A549 (cell line): ENCODE measurements around the gene IL17RE. TPM values are rescaled to one million over a fixed set of nuclear protein-coding genes. Genes with fewer than 3 reads are reported as not detected.
A peak's percentile ranks its signal among the peaks of the same experiment; 100 is the strongest.

ENCODE experiments used
- ATAC-seq, 2 experiments: fragments of 200-7000 bp in 1 of 2; fragments of >200 bp in 1 of 2; cut with Nextera tagmentation in 1 of 2; cut with Tn5 transposase in 1 of 2; 3 replicates each; pipeline versions ENCODE4 v1.8.0 to v1.9.1; 2018 to 2020; ENCODE audit warnings: mild to moderate bottlenecking in 1 of 2, moderate library complexity in 1 of 2
- CTCF ChIA-PET: fragments of 300-600 bp; sonication (Branson Sonifier 250); formaldehyde crosslinking; extraction: SDS; loops from one replicate; lab custom pipeline; 2021; ENCODE audit warnings: antibody characterized with exemption, inconsistent platforms; lab: Yijun Ruan, JAX
- POLR2A ChIA-PET: fragments of 350-600 bp; formaldehyde crosslinking; extraction: SDS; loops from one replicate; lab custom pipeline; 2021; ENCODE audit warnings: antibody characterized with exemption, inconsistent platforms; lab: Yijun Ruan, JAX
- DNase-seq, 2 experiments: peaks; one replicate each; pipeline versions ENCODE4 v3.0.0 to v3.0.0-alpha.2; 2011 to 2016; ENCODE audit warnings: low read depth in 1 of 2, low spot score in 1 of 2
- FAIRE-seq: peaks from 2 replicates; lab custom pipeline; 2011; peaks lifted over from hg19 to GRCh38; lab: Jason Lieb, UNC
- H3K27ac ChIP-seq, 2 experiments: fragments of >200 bp; sonication (Bioruptor Twin); formaldehyde crosslinking; 3 replicates each; pipeline ENCODE4 v1.5.1; 2016 to 2017
- H3K4me1 ChIP-seq: fragments of >200 bp; sonication (Bioruptor Twin); formaldehyde crosslinking; 3 replicates; pipeline ENCODE4 v1.6.1; 2016
- H3K4me2 ChIP-seq: fragments of >200 bp; sonication (Bioruptor Twin); formaldehyde crosslinking; 3 replicates; pipeline ENCODE4 v1.6.1; 2016
- H3K4me3 ChIP-seq: fragments of >200 bp; sonication (Bioruptor Twin); formaldehyde crosslinking; 3 replicates; pipeline ENCODE4 v1.5.1; 2016
- H3K9me3 ChIP-seq: fragments of >200 bp; sonication (Bioruptor Twin); formaldehyde crosslinking; 3 replicates; pipeline ENCODE4 v1.6.1; 2016
- CEBPB ChIP-seq, 2 experiments: fragments of >200 bp in 1 of 2; sonication (Bioruptor Twin) in 1 of 2; formaldehyde crosslinking in 1 of 2; IDR thresholded peaks; 2 replicates each; pipeline ENCODE4 v1.6.1; 2012 to 2016
- CHD4 ChIP-seq: fragments of 200-600 bp; sonication (generic); IDR thresholded peaks from 2 replicates; pipeline ENCODE4 v1.6.1; 2016; ENCODE audit warnings: antibody characterized with exemption, mild to moderate bottlenecking, borderline replicate concordance
- EHF ChIP-seq: fragments of 250-450 bp; sonication (Bioruptor Pico); IDR thresholded peaks from 2 replicates; pipeline ENCODE4 v1.5.0; 2020; ENCODE audit warnings: mild to moderate bottlenecking
- EHMT2 ChIP-seq: fragments of 200-600 bp; sonication (generic); IDR thresholded peaks from 2 replicates; pipeline ENCODE4 v1.6.1; 2016; ENCODE audit warnings: antibody characterized with exemption, low read depth, mild to moderate bottlenecking, moderate library complexity
- EP300 ChIP-seq, 2 experiments: fragments of >200 bp; sonication (Bioruptor Twin); formaldehyde crosslinking; IDR thresholded peaks; 2 replicates in 1 of 2; 3 replicates in 1 of 2; pipeline ENCODE4 v1.6.1; 2016 to 2017
- ESRRA ChIP-seq: fragments of 150-350 bp; IDR thresholded peaks from 2 replicates; pipeline ENCODE4 v1.6.1; 2014; ENCODE audit warnings: mild to moderate bottlenecking, low read length, borderline replicate concordance
- FOSB ChIP-seq: fragments of 250-450 bp; sonication (Bioruptor Pico); IDR thresholded peaks from 2 replicates; pipeline ENCODE4 v1.5.0; 2020; ENCODE audit warnings: mild to moderate bottlenecking, moderate library complexity
- FOXS1 ChIP-seq: fragments of 250-450 bp; sonication (Bioruptor Pico); IDR thresholded peaks from 2 replicates; pipeline ENCODE4 v1.5.0; 2020; ENCODE audit warnings: mild to moderate bottlenecking, moderate library complexity
- HEYL ChIP-seq: fragments of 250-450 bp; sonication (Bioruptor Pico); IDR thresholded peaks from 2 replicates; pipeline ENCODE4 v1.8.0; 2021; ENCODE audit warnings: mild to moderate bottlenecking, moderate library complexity
- HOXA7 ChIP-seq: fragments of 250-450 bp; sonication (Bioruptor Pico); IDR thresholded peaks from 2 replicates; pipeline ENCODE4 v1.5.0; 2020; ENCODE audit warnings: mild to moderate bottlenecking, moderate library complexity
- HOXB5 ChIP-seq: fragments of 250-450 bp; sonication (Bioruptor Pico); IDR thresholded peaks from 2 replicates; pipeline ENCODE4 v1.5.0; 2020; ENCODE audit warnings: mild to moderate bottlenecking, moderate library complexity
- JUN ChIP-seq, 2 experiments: fragments of >200 bp; sonication (Bioruptor Twin); formaldehyde crosslinking; IDR thresholded peaks; 2 replicates in 1 of 2; 3 replicates in 1 of 2; pipeline ENCODE4 v1.6.1; 2016 to 2017
- KDM1A ChIP-seq: fragments of 200-600 bp; sonication (generic); IDR thresholded peaks from 2 replicates; pipeline ENCODE4 v1.6.1; 2016; ENCODE audit warnings: low read depth, mild to moderate bottlenecking
- MAFK ChIP-seq: fragments of 450-650 bp; IDR thresholded peaks from 2 replicates; pipeline ENCODE4 v1.6.1; 2014; ENCODE audit not compliant: partially characterized antibody
- MAZ ChIP-seq: fragments of 150-350 bp; IDR thresholded peaks from 2 replicates; pipeline ENCODE4 v1.6.1; 2014; ENCODE audit warnings: antibody characterized with exemption, low read depth, low read length, borderline replicate concordance
- NPAS2 ChIP-seq: fragments of 250-450 bp; sonication (Bioruptor Pico); IDR thresholded peaks from 2 replicates; pipeline ENCODE4 v1.8.0; 2022; ENCODE audit warnings: mild to moderate bottlenecking, moderate library complexity, borderline replicate concordance
- NR3C1 ChIP-seq: fragments of >200 bp; sonication (Bioruptor Twin); formaldehyde crosslinking; IDR thresholded peaks from 3 replicates; pipeline ENCODE4 v1.6.1; 2017
- POLR2A ChIP-seq: IDR thresholded peaks from 2 replicates; pipeline ENCODE4 v1.6.1; 2012; ENCODE audit warnings: mild to moderate bottlenecking, low read length
- RNF2 ChIP-seq: fragments of 200-600 bp; sonication (generic); IDR thresholded peaks from 2 replicates; pipeline ENCODE4 v1.6.1; 2016; ENCODE audit warnings: low read depth, mild to moderate bottlenecking, antibody characterized with exemption, moderate library complexity, borderline replicate concordance
- TFCP2L1 ChIP-seq: fragments of 250-450 bp; sonication (Bioruptor Pico); IDR thresholded peaks from 2 replicates; pipeline ENCODE4 v1.5.0; 2021; ENCODE audit warnings: mild to moderate bottlenecking
- ZC3H11A ChIP-seq: fragments of 450-650 bp; IDR thresholded peaks from 2 replicates; pipeline ENCODE4 v1.6.1; 2014; ENCODE audit warnings: antibody characterized with exemption, mild to moderate bottlenecking
- ZFP36 ChIP-seq: fragments of 450-650 bp; IDR thresholded peaks from 2 replicates; pipeline ENCODE4 v1.6.1; 2014; ENCODE audit warnings: borderline replicate concordance; ENCODE audit not compliant: partially characterized antibody
- WGBS: methylation state at CpG from one replicate; pipeline ENCODE4 v1.1.6; 2017; ENCODE audit errors: missing lambda C conversion rate; 5-methylcytosine and 5-hydroxymethylcytosine counted together
- polyA plus RNA-seq, 4 experiments: library from polyadenylated mRNA; depleted of rRNA in 3 of 4; stranded (reverse); fragments of >200 nt; fragmentation: RNase III in 1 of 4; extraction: RNeasy Plus Mini Kit Qiagen cat#74134 plus additional on column Dnase treatment in 1 of 4; gene quantifications; 2 replicates in 3 of 4; 3 replicates in 1 of 4; pipeline ENCODE4 v1.2.3, GENCODE V29; 2011 to 2017
- TF ChIP-seq, protein P1 (sequence below): fragments of 250-450 bp; sonication (Bioruptor Pico); IDR thresholded peaks from 2 replicates; pipeline ENCODE4 v1.5.0; 2020; ENCODE audit warnings: low read depth, mild to moderate bottlenecking, moderate library complexity
- TF ChIP-seq, protein P2 (sequence below): fragments of 200-600 bp; sonication (generic); IDR thresholded peaks from 2 replicates; pipeline ENCODE4 v1.6.1; 2016; ENCODE audit warnings: antibody characterized with exemption, mild to moderate bottlenecking, moderate library complexity
- TF ChIP-seq, protein P3 (sequence below): fragments of >200 bp; sonication (Bioruptor Twin); formaldehyde crosslinking; IDR thresholded peaks from 3 replicates; pipeline ENCODE4 v1.6.1; 2016
- TF ChIP-seq, protein P4 (sequence below): IDR thresholded peaks from 2 replicates; pipeline ENCODE4 v1.6.1; 2012
- TF ChIP-seq, protein P5 (sequence below): fragments of 450-650 bp; IDR thresholded peaks from 2 replicates; pipeline ENCODE4 v1.6.1; 2014; ENCODE audit warnings: antibody characterized with exemption

The IL17RE gene
- polyA plus RNA-seq, 2 of the 4 experiments (the other 2 are of a cell fraction) = 0.44 to 0.53 TPM

- TF ChIP-seq RNF2 = no peak
- TF ChIP-seq MAZ = no peak
- no peak for TF ChIP-seq FOXS1 (CRISPR knock-in tag)
- TF ChIP-seq EP300 (IDR thresholded peaks at IDR 0.05) = no peak
- TF ChIP-seq KDM1A = no peak
- no peak for TF ChIP-seq CHD4
- TF ChIP-seq TFCP2L1 (CRISPR knock-in tag) = no peak
- no peak for TF ChIP-seq HEYL
These were observed 36.0 kb upstream of the IL17RE start (continued) for GRCh38 chr3:9866639-9867038.

DNA sequence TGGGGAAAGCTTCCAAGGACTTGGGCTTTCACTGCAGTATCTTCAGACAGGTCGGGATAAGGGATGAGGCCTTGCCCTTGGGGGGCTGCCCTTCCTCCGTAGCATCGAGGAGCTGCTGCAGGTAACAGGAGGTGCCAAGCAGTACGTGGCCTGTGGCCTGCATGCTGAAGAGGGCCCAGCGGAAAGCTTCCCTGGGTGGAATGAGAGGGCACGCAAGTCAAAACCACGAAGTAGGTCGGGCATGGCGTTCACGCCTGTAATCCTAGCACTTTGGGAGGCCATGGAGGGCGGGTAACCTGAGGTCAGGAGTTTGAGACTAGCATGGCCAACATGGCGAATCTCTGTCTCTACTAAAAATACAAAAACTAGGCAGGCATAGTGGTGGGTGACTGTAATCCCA is 35.5 kb upstream of the IL17RE start:
- WGBS = 84% methylated on average over 12 of the region's 12 CpGs
- no peak for FAIRE-seq

DNA sequence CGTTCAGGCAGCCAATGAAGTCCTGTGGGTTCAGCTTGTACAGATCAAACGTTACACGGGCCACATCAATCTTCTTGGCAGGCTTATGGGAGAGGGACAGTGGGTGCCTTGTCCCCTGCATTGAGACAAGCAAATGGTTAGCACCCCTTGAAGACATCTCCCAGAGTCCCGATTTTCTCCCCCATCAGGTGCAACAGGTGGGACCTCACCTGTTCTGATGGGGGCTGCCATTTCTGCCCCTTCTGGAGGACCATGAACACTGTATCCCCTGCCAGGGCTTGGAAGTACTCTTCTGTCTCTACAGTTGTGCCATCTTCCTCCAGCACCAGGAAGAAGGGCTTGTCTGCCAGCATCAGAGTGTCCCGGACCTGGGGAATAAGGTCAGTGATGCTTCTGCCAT is 32.7 kb upstream of the IL17RE start:
- 95% methylated on average over 5 of the region's 5 CpGs for WGBS
- TF ChIP-seq, protein P1, sequence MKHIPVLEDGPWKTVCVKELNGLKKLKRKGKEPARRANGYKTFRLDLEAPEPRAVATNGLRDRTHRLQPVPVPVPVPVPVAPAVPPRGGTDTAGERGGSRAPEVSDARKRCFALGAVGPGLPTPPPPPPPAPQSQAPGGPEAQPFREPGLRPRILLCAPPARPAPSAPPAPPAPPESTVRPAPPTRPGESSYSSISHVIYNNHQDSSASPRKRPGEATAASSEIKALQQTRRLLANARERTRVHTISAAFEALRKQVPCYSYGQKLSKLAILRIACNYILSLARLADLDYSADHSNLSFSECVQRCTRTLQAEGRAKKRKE (CRISPR knock-in tag) = no peak
- TF ChIP-seq, protein P2, sequence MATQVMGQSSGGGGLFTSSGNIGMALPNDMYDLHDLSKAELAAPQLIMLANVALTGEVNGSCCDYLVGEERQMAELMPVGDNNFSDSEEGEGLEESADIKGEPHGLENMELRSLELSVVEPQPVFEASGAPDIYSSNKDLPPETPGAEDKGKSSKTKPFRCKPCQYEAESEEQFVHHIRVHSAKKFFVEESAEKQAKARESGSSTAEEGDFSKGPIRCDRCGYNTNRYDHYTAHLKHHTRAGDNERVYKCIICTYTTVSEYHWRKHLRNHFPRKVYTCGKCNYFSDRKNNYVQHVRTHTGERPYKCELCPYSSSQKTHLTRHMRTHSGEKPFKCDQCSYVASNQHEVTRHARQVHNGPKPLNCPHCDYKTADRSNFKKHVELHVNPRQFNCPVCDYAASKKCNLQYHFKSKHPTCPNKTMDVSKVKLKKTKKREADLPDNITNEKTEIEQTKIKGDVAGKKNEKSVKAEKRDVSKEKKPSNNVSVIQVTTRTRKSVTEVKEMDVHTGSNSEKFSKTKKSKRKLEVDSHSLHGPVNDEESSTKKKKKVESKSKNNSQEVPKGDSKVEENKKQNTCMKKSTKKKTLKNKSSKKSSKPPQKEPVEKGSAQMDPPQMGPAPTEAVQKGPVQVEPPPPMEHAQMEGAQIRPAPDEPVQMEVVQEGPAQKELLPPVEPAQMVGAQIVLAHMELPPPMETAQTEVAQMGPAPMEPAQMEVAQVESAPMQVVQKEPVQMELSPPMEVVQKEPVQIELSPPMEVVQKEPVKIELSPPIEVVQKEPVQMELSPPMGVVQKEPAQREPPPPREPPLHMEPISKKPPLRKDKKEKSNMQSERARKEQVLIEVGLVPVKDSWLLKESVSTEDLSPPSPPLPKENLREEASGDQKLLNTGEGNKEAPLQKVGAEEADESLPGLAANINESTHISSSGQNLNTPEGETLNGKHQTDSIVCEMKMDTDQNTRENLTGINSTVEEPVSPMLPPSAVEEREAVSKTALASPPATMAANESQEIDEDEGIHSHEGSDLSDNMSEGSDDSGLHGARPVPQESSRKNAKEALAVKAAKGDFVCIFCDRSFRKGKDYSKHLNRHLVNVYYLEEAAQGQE = no peak
- no peak for TF ChIP-seq KDM1A
- no peak for TF ChIP-seq ZC3H11A
- TF ChIP-seq, protein P3, sequence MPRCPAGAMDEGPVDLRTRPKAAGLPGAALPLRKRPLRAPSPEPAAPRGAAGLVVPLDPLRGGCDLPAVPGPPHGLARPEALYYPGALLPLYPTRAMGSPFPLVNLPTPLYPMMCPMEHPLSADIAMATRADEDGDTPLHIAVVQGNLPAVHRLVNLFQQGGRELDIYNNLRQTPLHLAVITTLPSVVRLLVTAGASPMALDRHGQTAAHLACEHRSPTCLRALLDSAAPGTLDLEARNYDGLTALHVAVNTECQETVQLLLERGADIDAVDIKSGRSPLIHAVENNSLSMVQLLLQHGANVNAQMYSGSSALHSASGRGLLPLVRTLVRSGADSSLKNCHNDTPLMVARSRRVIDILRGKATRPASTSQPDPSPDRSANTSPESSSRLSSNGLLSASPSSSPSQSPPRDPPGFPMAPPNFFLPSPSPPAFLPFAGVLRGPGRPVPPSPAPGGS = no peak

More for the DNA sequence above, 35.5 kb upstream of the IL17RE start:
- Histone ChIP-seq H3K4me1 (peaks cover 44% of the 10 kb centered on the region), H3K27ac (peak overlapping the region in 1 of 2 experiments; percentile 7; a peak in 1 of 6 replicates), H3K4me2 (no peak overlapping the region), H3K9me3 (no peaks in the 10 kb centered on the region), H3K4me3 (no peak overlapping the region)
- TF ChIP-seq ZFP36 (no peak), ESRRA (no peak), FOSB (no peak), TFCP2L1 (CRISPR knock-in tag) (no peak), EHF (CRISPR knock-in tag) (no peak), MAFK (no peak), NPAS2 (CRISPR knock-in tag) (no peak), ZC3H11A (no peak), NR3C1 (no peak), POLR2A (no peak), HOXA7 (CRISPR knock-in tag) (no peak), JUN (IDR thresholded peaks at IDR 0.05) (no peak), EHMT2 (no peak), RNF2 (no peak), CEBPB (IDR thresholded peaks at IDR 0.05) (no peak), HOXB5 (CRISPR knock-in tag) (no peak)
- TF ChIP-seq, protein P4, sequence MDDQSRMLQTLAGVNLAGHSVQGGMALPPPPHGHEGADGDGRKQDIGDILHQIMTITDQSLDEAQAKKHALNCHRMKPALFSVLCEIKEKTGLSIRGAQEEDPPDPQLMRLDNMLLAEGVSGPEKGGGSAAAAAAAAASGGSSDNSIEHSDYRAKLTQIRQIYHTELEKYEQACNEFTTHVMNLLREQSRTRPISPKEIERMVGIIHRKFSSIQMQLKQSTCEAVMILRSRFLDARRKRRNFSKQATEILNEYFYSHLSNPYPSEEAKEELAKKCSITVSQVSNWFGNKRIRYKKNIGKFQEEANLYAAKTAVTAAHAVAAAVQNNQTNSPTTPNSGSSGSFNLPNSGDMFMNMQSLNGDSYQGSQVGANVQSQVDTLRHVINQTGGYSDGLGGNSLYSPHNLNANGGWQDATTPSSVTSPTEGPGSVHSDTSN = no peak
- TF ChIP-seq, protein P2 = no peak
- TF ChIP-seq, protein P5, sequence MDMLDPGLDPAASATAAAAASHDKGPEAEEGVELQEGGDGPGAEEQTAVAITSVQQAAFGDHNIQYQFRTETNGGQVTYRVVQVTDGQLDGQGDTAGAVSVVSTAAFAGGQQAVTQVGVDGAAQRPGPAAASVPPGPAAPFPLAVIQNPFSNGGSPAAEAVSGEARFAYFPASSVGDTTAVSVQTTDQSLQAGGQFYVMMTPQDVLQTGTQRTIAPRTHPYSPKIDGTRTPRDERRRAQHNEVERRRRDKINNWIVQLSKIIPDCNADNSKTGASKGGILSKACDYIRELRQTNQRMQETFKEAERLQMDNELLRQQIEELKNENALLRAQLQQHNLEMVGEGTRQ = no peak
- ChIA-PET POLR2A (no interaction called here), CTCF (interaction anchor here (0.9 to 2.3 kb wide), 3 partner anchors 17 to 66 kb away, joined by 4 to 8 read pairs (median 4); partner anchors contain the start of gene CRELD1)
- no peak for ATAC-seq
- DNase-seq = no peak

More for the DNA sequence above, 32.7 kb upstream of the IL17RE start:
- Histone ChIP-seq H3K4me3 (no peak overlapping the region), H3K4me1 (peaks cover 25% of the 10 kb centered on the region), H3K27ac (peak overlapping the region; percentile 67 to 76; a peak in 5 of 6 replicates), H3K9me3 (no peaks in the 10 kb centered on the region), H3K4me2 (no peak overlapping the region)
- ChIA-PET POLR2A (no interaction called here), CTCF (no interaction called here)
- peak in 1 of 2 experiments; percentile 30; a peak in 1 of 6 replicates for ATAC-seq
- no peak for DNase-seq
- FAIRE-seq = no peak
